HEK293 (cell line): ENCODE data around the gene UBE2J2.

ENCODE experiments used
- CTCF ChIP-seq: fragments of 450-650 bp; formaldehyde crosslinking; IDR thresholded peaks from 2 replicates; pipeline ENCODE4 v1.5.1; 2016; ENCODE audit warnings: missing biosample characterization, missing genetic modification characterization
- MYNN ChIP-seq: fragments of 450-650 bp; formaldehyde crosslinking; IDR thresholded peaks from 2 replicates; pipeline ENCODE4 v1.5.1; 2016; ENCODE audit warnings: missing biosample characterization, missing genetic modification characterization, borderline replicate concordance
- REST ChIP-seq: fragments of 450-650 bp; formaldehyde crosslinking; IDR thresholded peaks from 2 replicates; pipeline ENCODE4 v1.5.1; 2016; ENCODE audit warnings: missing biosample characterization, missing genetic modification characterization
- ZBTB26 ChIP-seq: fragments of 450-650 bp; formaldehyde crosslinking; optimal IDR thresholded peaks from 2 replicates; pipeline ENCODE3; 2016; ENCODE audit warnings: missing biosample characterization, mild to moderate bottlenecking, missing genetic modification characterization
- ZNF132 ChIP-seq: fragments of 450-650 bp; formaldehyde crosslinking; IDR thresholded peaks from 2 replicates; pipeline ENCODE4 v1.5.1; 2017; ENCODE audit warnings: missing biosample characterization, missing genetic modification characterization, borderline replicate concordance
- ZNF24 ChIP-seq: fragments of 450-650 bp; formaldehyde crosslinking; IDR thresholded peaks from 2 replicates; pipeline ENCODE4 v1.5.1; 2016; ENCODE audit warnings: missing biosample characterization, missing genetic modification characterization
- ZNF513 ChIP-seq: fragments of 450-650 bp; IDR thresholded peaks from 2 replicates; pipeline ENCODE4 v1.5.1; 2018; ENCODE audit warnings: missing biosample characterization, missing genetic modification characterization
- ZNF670 ChIP-seq: fragments of 450-650 bp; formaldehyde crosslinking; IDR thresholded peaks from 2 replicates; pipeline ENCODE4 v1.5.1; 2016; ENCODE audit warnings: missing biosample characterization, missing genetic modification characterization, low read depth
- ZNF677 ChIP-seq: fragments of 450-650 bp; IDR thresholded peaks from 2 replicates; pipeline ENCODE4 v1.5.0; 2018; ENCODE audit warnings: missing biosample characterization, mild to moderate bottlenecking, missing genetic modification characterization, moderate library complexity

- TF ChIP-seq CTCF (tag by site-specific recombination) (no peak), ZNF677 (tag by site-specific recombination) (no peak), MYNN (tag by site-specific recombination) (no peak), REST (tag by site-specific recombination) (no peak), ZNF670 (no peak), ZBTB26 (tag by site-specific recombination) (no peak), ZNF24 (tag by site-specific recombination) (no peak), ZNF513 (tag by site-specific recombination) (no peak), ZNF132 (tag by site-specific recombination) (no peak)
Observed at GRCh38 chr1:1310476-1311053, 36.9 kb upstream of the UBE2J2 start.
